H9 (cell line): ENCODE data around the gene MND1. TPM values are rescaled to one million over a fixed set of nuclear protein-coding genes. Genes with fewer than 3 reads are reported as not detected.

Source experiments
- DNase-seq: peaks from one replicate; pipeline ENCODE4 v3.0.0-alpha.2; 2017
- H2AFZ ChIP-seq: one replicate; pipeline ENCODE4 v1.6.1; 2013; ENCODE audit warnings: mild to moderate bottlenecking, low read length, control low read depth, moderate library complexity
- H2AK5ac ChIP-seq: 2 replicates; pipeline ENCODE4 v1.6.1; 2013; ENCODE audit warnings: low read length, control low read depth, mixed read lengths; ENCODE audit not compliant: insufficient read length
- H2BK120ac ChIP-seq: one replicate; pipeline ENCODE4 v1.6.1; 2013; ENCODE audit warnings: low read depth, mild to moderate bottlenecking, low read length, control low read depth, inconsistent platforms; ENCODE audit not compliant: poor library complexity, severe bottlenecking
- H2BK12ac ChIP-seq: 2 replicates; pipeline ENCODE4 v1.6.1; 2013; ENCODE audit warnings: low read length, control low read depth, mixed read lengths, low read depth; ENCODE audit not compliant: insufficient read length
- H2BK15ac ChIP-seq: 2 replicates; pipeline ENCODE4 v1.6.1; 2013; ENCODE audit warnings: low read depth, low read length, control low read depth
- H2BK20ac ChIP-seq: one replicate; pipeline ENCODE4 v1.6.1; 2013; ENCODE audit warnings: low read depth, mild to moderate bottlenecking, low read length, control low read depth, inconsistent platforms; ENCODE audit not compliant: poor library complexity, severe bottlenecking
- H2BK5ac ChIP-seq: 2 replicates; pipeline ENCODE4 v1.6.1; 2013; ENCODE audit warnings: low read length, control low read depth, mixed read lengths; ENCODE audit not compliant: insufficient read length
- H3K14ac ChIP-seq: 2 replicates; pipeline ENCODE4 v1.6.1; 2013; ENCODE audit warnings: low read length, control low read depth; ENCODE audit not compliant: insufficient read depth
- H3K18ac ChIP-seq: 2 replicates; pipeline ENCODE4 v1.6.1; 2013; ENCODE audit warnings: low read depth, mild to moderate bottlenecking, mixed read lengths, low read length, control low read depth; ENCODE audit not compliant: insufficient read length
- H3K23ac ChIP-seq: 2 replicates; pipeline ENCODE4 v1.6.1; 2013; ENCODE audit warnings: low read length, control low read depth, mixed read lengths, low read depth; ENCODE audit not compliant: insufficient read length
- H3K23me2 ChIP-seq: 2 replicates; pipeline ENCODE4 v1.6.1; 2013; ENCODE audit warnings: low read depth, mild to moderate bottlenecking, mixed read lengths, low read length, control low read depth; ENCODE audit not compliant: insufficient read length, poor library complexity, severe bottlenecking
- H3K27ac ChIP-seq: 2 replicates; pipeline ENCODE4 v1.5.1; 2013; ENCODE audit warnings: low read length, control low read depth, mixed read lengths, low read depth; ENCODE audit not compliant: insufficient read length
- H3K27me3 ChIP-seq: 2 replicates; pipeline ENCODE4 v1.6.1; 2013; ENCODE audit warnings: low read length, control low read depth, inconsistent platforms; ENCODE audit not compliant: insufficient read depth
- H3K4ac ChIP-seq: 2 replicates; pipeline ENCODE4 v1.6.1; 2013; ENCODE audit warnings: low read depth, mild to moderate bottlenecking, control low read depth, inconsistent platforms, low read length, moderate library complexity
- H3K4me1 ChIP-seq: 2 replicates; pipeline ENCODE4 v1.6.1; 2013; ENCODE audit warnings: low read length, control low read depth, inconsistent platforms; ENCODE audit not compliant: insufficient read depth
- H3K4me2 ChIP-seq: 2 replicates; pipeline ENCODE4 v1.6.1; 2013; ENCODE audit warnings: low read length, control low read depth, mixed read lengths; ENCODE audit not compliant: insufficient read length, insufficient read depth
- H3K56ac ChIP-seq: 2 replicates; pipeline ENCODE4 v1.6.1; 2013; ENCODE audit warnings: low read depth, mild to moderate bottlenecking, mixed read lengths, low read length, control low read depth; ENCODE audit not compliant: insufficient read length
- H3K79me1 ChIP-seq: 2 replicates; pipeline ENCODE4 v1.6.1; 2013; ENCODE audit warnings: low read depth, mild to moderate bottlenecking, moderate library complexity, low read length, control low read depth, inconsistent platforms; ENCODE audit not compliant: insufficient read depth, poor library complexity, severe bottlenecking
- H3K79me2 ChIP-seq: 2 replicates; pipeline ENCODE4 v1.6.1; 2013; ENCODE audit warnings: low read length, control low read depth, inconsistent platforms; ENCODE audit not compliant: insufficient read depth
- H3K9ac ChIP-seq: 2 replicates; pipeline ENCODE4 v1.6.1; 2013; ENCODE audit warnings: low read length, control low read depth, mixed read lengths; ENCODE audit not compliant: insufficient read length; ENCODE audit errors: extremely low read depth
- H3K9me3 ChIP-seq: one replicate; pipeline ENCODE4 v1.6.1; 2013; ENCODE audit warnings: low read depth, low read length, inconsistent platforms; ENCODE audit not compliant: control insufficient read depth
- H3T11ph ChIP-seq: one replicate; pipeline ENCODE4 v1.6.1; 2013; ENCODE audit warnings: mild to moderate bottlenecking, low read length, control low read depth, inconsistent platforms
- H4K20me1 ChIP-seq: one replicate; pipeline ENCODE4 v1.6.1; 2013; ENCODE audit not compliant: control insufficient read depth, insufficient read length, insufficient read depth
- H4K5ac ChIP-seq: 2 replicates; pipeline ENCODE4 v1.6.1; 2013; ENCODE audit warnings: low read depth, mild to moderate bottlenecking, mixed read lengths, low read length, control low read depth; ENCODE audit not compliant: insufficient read length
- H4K8ac ChIP-seq: replicated peaks from 2 replicates; pipeline ENCODE4 v1.6.1; 2013; ENCODE audit warnings: low read length, control low read depth, mixed read lengths, low read depth; ENCODE audit not compliant: insufficient read length
- H4K91ac ChIP-seq: 2 replicates; pipeline ENCODE4 v1.6.1; 2013; ENCODE audit warnings: low read depth, mild to moderate bottlenecking, moderate library complexity, mixed read lengths, low read length, control low read depth; ENCODE audit not compliant: insufficient read length
- H3K27ac Mint-ChIP-seq, 3 experiments: 2 replicates in 2 of 3; 3 replicates in 1 of 3; pipeline ENCODE4 v1.8.0; 2020 to 2021; ENCODE audit warnings: mixed read lengths in 3 of 3, mild to moderate bottlenecking in 1 of 3, moderate library complexity in 1 of 3
- H3K27me3 Mint-ChIP-seq: 2 replicates; pipeline ENCODE4 v1.8.0; 2021; ENCODE audit warnings: low read depth, mild to moderate bottlenecking, moderate library complexity, mixed read lengths
- H3K36me3 Mint-ChIP-seq, 3 experiments: 2 replicates in 2 of 3; 3 replicates in 1 of 3; pipeline ENCODE4 v1.8.0; 2020 to 2021; ENCODE audit warnings: low read depth in 3 of 3, mixed read lengths in 3 of 3; ENCODE audit not compliant: insufficient read depth in 1 of 3
- H3K4me1 Mint-ChIP-seq, 2 experiments: 2 replicates each; pipeline ENCODE4 v1.8.0; 2020; ENCODE audit warnings: mixed read lengths in 2 of 2
- H3K4me3 Mint-ChIP-seq, 2 experiments: 2 replicates in 1 of 2; 3 replicates in 1 of 2; pipeline ENCODE4 v1.8.0; 2020 to 2021; ENCODE audit warnings: mild to moderate bottlenecking in 2 of 2, mixed read lengths in 2 of 2, moderate library complexity in 1 of 2
- H3K9me3 Mint-ChIP-seq, 2 experiments: 2 replicates in 1 of 2; 3 replicates in 1 of 2; pipeline ENCODE4 v1.8.0; 2020; ENCODE audit warnings: mild to moderate bottlenecking in 2 of 2, mixed read lengths in 2 of 2, moderate library complexity in 1 of 2
- CTCF ChIP-seq: fragments of 200-600 bp; sonication (generic); conservative IDR thresholded peaks from 3 replicates; pipeline ENCODE4 v1.8.0; 2021; ENCODE audit warnings: antibody characterized with exemption, mild to moderate bottlenecking
- WGBS: extraction: QIAGEN DNeasy Blood & Tissue Kit; methylation state at CpG from one replicate; pipeline ENCODE4 v1.1.7; 2013; ENCODE audit warnings: missing lambda C conversion rate, low lambda C conversion rate, mixed read lengths; ENCODE audit not compliant: insufficient read length; ENCODE audit errors: extremely low coverage; 5-methylcytosine and 5-hydroxymethylcytosine counted together
- total RNA-seq: library from RNA; stranded (reverse); gene quantifications from 2 replicates; pipeline ENCODE4 v1.2.1, GENCODE V29; 2021

The MND1 gene
- total RNA-seq, 1 experiment from 2014 or later, result 21.0 TPM

- H3K27ac Mint-ChIP-seq, result no peak overlapping the region
- Histone ChIP-seq H2BK5ac (no peak overlapping the region), H4K20me1 (no peaks in the 10 kb centered on the region), H3K4ac (no peak overlapping the region), H3K23me2 (peaks cover 10% of the 10 kb centered on the region), H4K91ac (no peak overlapping the region), H3K79me2 (peaks cover 6% of the 10 kb centered on the region; the same call in 1 of the 2 replicates), H2BK15ac (no peak overlapping the region), H3K56ac (no peak overlapping the region), H4K5ac (no peak overlapping the region), H3K4me1 (peaks cover 2% of the 10 kb centered on the region; the same call in 1 of the 2 replicates), H3K4me2 (no peak overlapping the region), H3K27ac (no peak overlapping the region), H2BK120ac (no peak overlapping the region), H2AFZ (no peak overlapping the region), H3K27me3 (no peaks in the 10 kb centered on the region), H3T11ph (no peak overlapping the region), H3K79me1 (peaks cover 3% of the 10 kb centered on the region), H3K9ac (no peak overlapping the region), H3K9me3 (no peaks in the 10 kb centered on the region), H2AK5ac (no peak overlapping the region), H2BK20ac (no peak overlapping the region), H3K23ac (no peak overlapping the region), H3K14ac (no peak overlapping the region), H4K8ac (no peak overlapping the region), H2BK12ac (no peak overlapping the region), H3K18ac (no peak overlapping the region)
- no CpG with 5 or more reads among the region's 6 CpGs for WGBS
- H3K4me1 Mint-ChIP-seq, result peaks cover 21 to 29% of the 10 kb centered on the region in 2 experiments
- H3K9me3 Mint-ChIP-seq, result no peaks in the 10 kb centered on the region
- no peak for TF ChIP-seq CTCF
- no peak overlapping the region for H3K4me3 Mint-ChIP-seq
- no peak for DNase-seq
- H3K27me3 Mint-ChIP-seq, result peaks cover 3% of the 10 kb centered on the region; the same call in 1 of the 2 replicates
- peaks cover 0 to 4% (median 0%) of the 10 kb centered on the region in 3 experiments; a peak in 1 of 7 replicates for H3K36me3 Mint-ChIP-seq
These were observed 1.5 kb upstream of the MND1 start for GRCh38 chr4:153342751-153343552.
